Spleen (tissue), 11 donors: Measurements from ENCODE around the gene PSMB7. TPM values are rescaled to one million over a fixed set of nuclear protein-coding genes. Genes with fewer than 3 reads are reported as not detected.

Experiments
- DNase-seq: peaks from one replicate; pipeline ENCODE4 v3.0.0-alpha.2; 2020
- H3K27ac ChIP-seq, 8 donors: fragments of 200-600 bp; sonication (generic) in 7 of 8; 1 replicate in 4 of 8; 2 replicates in 4 of 8; pipeline versions ENCODE4 v1.5.0 to v1.8.0; 2016 to 2021; ENCODE audit warnings: inconsistent platforms in 4 of 8, mild to moderate bottlenecking in 4 of 8, moderate library complexity in 1 of 8
- H3K27me3 ChIP-seq, 7 donors: fragments of 200-600 bp; sonication (generic) in 6 of 7; replicated peaks in 1 of 7; 1 replicate in 4 of 7; 2 replicates in 3 of 7; pipeline versions ENCODE4 v1.5.0 to v1.8.0; 2016 to 2021; ENCODE audit warnings: inconsistent platforms in 3 of 7, mild to moderate bottlenecking in 1 of 7
- H3K36me3 ChIP-seq, 6 donors: fragments of 200-600 bp; sonication (generic) in 5 of 6; 1 replicate in 4 of 6; 2 replicates in 2 of 6; pipeline versions ENCODE4 v1.5.0 to v1.8.0; 2016 to 2021; ENCODE audit warnings: inconsistent platforms in 2 of 6
- H3K4me1 ChIP-seq, 6 donors: fragments of 200-600 bp; sonication (generic) in 5 of 6; 1 replicate in 3 of 6; 2 replicates in 3 of 6; pipeline versions ENCODE4 v1.5.0 to v1.8.0; 2016 to 2021; ENCODE audit warnings: inconsistent platforms in 3 of 6
- H3K4me3 ChIP-seq, 8 donors: fragments of 200-600 bp; sonication (generic) in 7 of 8; 1 replicate in 4 of 8; 2 replicates in 4 of 8; pipeline versions ENCODE4 v1.5.0 to v1.8.0; 2016 to 2021; ENCODE audit warnings: inconsistent platforms in 4 of 8, mild to moderate bottlenecking in 4 of 8, moderate library complexity in 2 of 8
- H3K9me3 ChIP-seq, 8 donors: fragments of 200-600 bp; sonication (generic) in 7 of 8; 1 replicate in 4 of 8; 2 replicates in 4 of 8; pipeline versions ENCODE4 v1.5.0 to v1.8.0; 2016 to 2021; ENCODE audit warnings: inconsistent platforms in 4 of 8
- CTCF ChIP-seq, 11 experiments: fragments of 200-600 bp in 7 of 11; fragments of 450-650 bp in 4 of 11; sonication (generic) in 4 of 11; IDR thresholded peaks in 8 of 11; conservative IDR thresholded peaks in 3 of 11; 1 replicate in 7 of 11; 2 replicates in 4 of 11; pipeline versions ENCODE4 v1.4.0 to v1.8.0; 2016 to 2021; ENCODE audit warnings: antibody characterized with exemption in 11 of 11, inconsistent platforms in 4 of 11, mild to moderate bottlenecking in 1 of 11
- POLR2A ChIP-seq, 3 donors: fragments of 450-650 bp; IDR thresholded peaks; one replicate each; pipeline ENCODE4 v1.5.1; 2017; ENCODE audit warnings: antibody characterized with exemption in 3 of 3, mild to moderate bottlenecking in 1 of 3
- POLR2AphosphoS5 ChIP-seq, 3 donors: sonication (generic); formaldehyde crosslinking; IDR thresholded peaks; one replicate each; pipeline ENCODE4 v1.5.1; 2017; ENCODE audit warnings: antibody characterized with exemption in 3 of 3
- WGBS, 5 donors: extraction: QIAGEN DNeasy Blood & Tissue Kit in 3 of 5; methylation state at CpG; one replicate each; pipeline versions ENCODE4 v1.1.5 to v1.1.7; 2013 to 2018; 5-methylcytosine and 5-hydroxymethylcytosine counted together
- intact Hi-C: fragments of 100-400 bp; cut with DNase I; formaldehyde crosslinking; loops from one replicate; pipeline ENCODE4 v1.15.0; 2023; ENCODE audit warnings: low total_unique reads
- polyA plus RNA-seq, 3 donors: library from polyadenylated mRNA; stranded (reverse); fragments of 200-250 nt; gene quantifications; one replicate each; pipeline ENCODE4 v1.2.1, GENCODE V29; 2013
- total RNA-seq, 7 donors: library from RNA; depleted of rRNA in 3 of 7; stranded (reverse); fragments of >200 nt in 3 of 7; fragmentation: NEBNext Ultra II Directional in 4 of 7; extraction: Animal tissue kit (Norgen Biotek cat#: 25700) in 4 of 7; gene quantifications; one replicate each; pipeline versions ENCODE4 v1.1.0 to v1.2.1, GENCODE V29; 2016 to 2021
- donor health status: healthy with polysubstance abuse.
- donor health status: DM: no; HTN: no; CAD: no; lungs with moderate emphysema.
- donor health status: DM: no; HTN: no; CAD: no.
- donor health status: Bipolar disorder and iron deficiency.
- donor health status: healthy.
- donor health status: DM: no; HTN: no; CAD: no.
- donor health status: DM: yes; HTN: yes; CAD: no.

Gene PSMB7
- total and polyA plus RNA-seq, 10 donors, result 71.3 to 143 (median 108) TPM

- WGBS, 5 donors, result 94 to 96% (median 95%) methylated on average over 8 of the region's 8 CpGs
- intact Hi-C loops, result no loop called here
- no peak for DNase-seq
- Histone ChIP-seq H3K27me3 (no peaks in the 10 kb centered on the region), H3K9me3 (no peaks in the 10 kb centered on the region), H3K4me1 (peaks cover 0 to 14% (median 5%) of the 10 kb centered on the region in 6 donors), H3K27ac (no peak overlapping the region), H3K4me3 (no peak overlapping the region), H3K36me3 (peaks cover 2 to 100% (median 97%) of the 10 kb centered on the region in 6 donors)
- TF ChIP-seq POLR2AphosphoS5 (IDR thresholded peaks at IDR 0.05), result no peak
- TF ChIP-seq POLR2A (IDR thresholded peaks at IDR 0.05), result no peak
- no peak for TF ChIP-seq CTCF (IDR thresholded peaks at IDR 0.05 in 8 of 11, conservative IDR thresholded peaks at IDR 0.05 in 3 of 11)
Measured at GRCh38 chr9:124349267-124349666, 66.0 kb downstream of the PSMB7 start.

GRCh38 chr9:124348831-124349230, 66.4 kb downstream of the PSMB7 start:
- peak in 2 of 3 donors; percentile 14 to 63 for TF ChIP-seq POLR2AphosphoS5 (IDR thresholded peaks at IDR 0.05)
- TF ChIP-seq CTCF (IDR thresholded peaks at IDR 0.05 in 8 of 11, conservative IDR thresholded peaks at IDR 0.05 in 3 of 11), result no peak
- peak; percentile 72 for DNase-seq
- Histone ChIP-seq H3K9me3 (no peaks in the 10 kb centered on the region), H3K27ac (no peak overlapping the region), H3K4me3 (no peak overlapping the region), H3K36me3 (peaks cover 2 to 100% (median 98%) of the 10 kb centered on the region in 6 donors), H3K4me1 (peaks cover 0 to 10% (median 3%) of the 10 kb centered on the region in 6 donors), H3K27me3 (no peaks in the 10 kb centered on the region)
- 86 to 94% (median 89%) methylated on average over 12 of the region's 12 CpGs for WGBS, 5 donors
- intact Hi-C loops, result no loop called here

GRCh38 chr9:124348363-124348762, 66.9 kb downstream of the PSMB7 start:
- Histone ChIP-seq H3K4me3 (no peak overlapping the region), H3K27ac (no peak overlapping the region), H3K9me3 (no peaks in the 10 kb centered on the region), H3K4me1 (peaks cover 0 to 5% (median 0%) of the 10 kb centered on the region in 6 donors), H3K27me3 (no peaks in the 10 kb centered on the region), H3K36me3 (peaks cover 2 to 100% (median 93%) of the 10 kb centered on the region in 6 donors)
- no peak for DNase-seq
- TF ChIP-seq POLR2A (IDR thresholded peaks at IDR 0.05), result no peak
- intact Hi-C loops, result no loop called here
- WGBS, 5 donors, result 88 to 95% (median 91%) methylated on average over 2 to 3 of the region's 3 CpGs

- H3K4me1 ChIP-seq, result peaks cover 0 to 1% (median 0%) of the 10 kb centered on the region in 6 donors
- H3K36me3 ChIP-seq, result peaks cover 2 to 99% (median 89%) of the 10 kb centered on the region in 6 donors
- no peak for TF ChIP-seq POLR2AphosphoS5 (IDR thresholded peaks at IDR 0.05)
- no peak for TF ChIP-seq CTCF (IDR thresholded peaks at IDR 0.05 in 8 of 11, conservative IDR thresholded peaks at IDR 0.05 in 3 of 11)
- no peak for TF ChIP-seq POLR2A (IDR thresholded peaks at IDR 0.05)
- DNase-seq, result peak; percentile 43
- no peaks in the 10 kb centered on the region for H3K9me3 ChIP-seq
- intact Hi-C loops, result no loop called here
- H3K4me3 ChIP-seq, result no peak overlapping the region
- WGBS, 5 donors, result 81 to 96% (median 94%) methylated on average over 7 to 8 of the region's 8 CpGs
- no peak overlapping the region for H3K27ac ChIP-seq
- no peaks in the 10 kb centered on the region for H3K27me3 ChIP-seq
Measured at GRCh38 chr9:124347968-124348358, 67.3 kb downstream of the PSMB7 start.
